HG03103 (cell line): ENCODE results near the gene PTGIR.
A peak's percentile ranks its signal among the peaks of the same experiment; 100 is the strongest.
"Not testable (repeated sequence)": the region's sequence is repeated elsewhere in the genome, so short reads cannot be mapped to it uniquely, and the experiment has no call there.

Experiments used
- ATAC-seq: cut with Tn5 transposase; IDR thresholded peaks from one replicate; pipeline ENCODE4 v1.9.1; 2021; ENCODE audit warnings: low read depth; ENCODE audit not compliant: unreplicated experiment

Gene PTGIR

DNA sequence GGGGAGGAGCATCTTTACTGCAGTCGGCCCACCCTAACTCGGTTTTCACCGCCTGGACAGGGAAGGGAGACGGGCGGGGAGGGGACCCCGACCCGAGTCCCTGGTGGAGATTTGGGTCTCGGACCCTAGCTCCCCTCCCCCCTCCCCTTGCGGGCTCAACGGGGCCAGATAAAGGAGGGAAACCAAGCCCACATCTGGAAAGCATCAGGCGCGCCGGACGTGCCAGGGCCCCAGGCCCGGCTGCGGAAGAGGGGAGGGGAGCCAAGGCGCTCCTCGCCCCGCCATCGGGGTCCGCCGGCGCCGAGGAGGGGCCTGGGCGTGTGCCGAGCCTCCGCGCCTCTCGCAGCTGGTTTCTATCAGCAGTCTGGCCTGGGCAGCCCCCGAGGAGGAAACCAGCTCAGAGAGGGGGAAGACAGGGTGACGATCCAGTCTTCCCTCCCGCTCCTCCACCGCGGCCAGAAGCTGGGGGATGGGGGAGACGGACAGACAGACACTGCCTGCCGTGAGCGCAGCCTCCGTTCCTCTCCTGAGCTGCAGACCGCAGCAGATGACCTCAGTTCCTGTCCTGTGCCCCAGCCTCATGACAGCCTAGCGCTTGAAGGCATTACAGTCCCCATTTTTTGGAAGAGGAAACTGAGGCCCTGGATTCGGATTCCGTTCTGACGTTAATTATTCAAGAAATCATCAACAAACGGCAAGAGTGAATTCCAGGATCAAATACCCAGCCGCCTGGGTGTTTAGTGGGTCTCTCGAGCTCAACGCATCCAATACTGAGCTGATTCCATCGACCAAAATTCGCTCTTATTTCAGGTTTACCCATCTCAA is 14.7 kb upstream of the PTGIR start:
- ATAC-seq: no peak

DNA sequence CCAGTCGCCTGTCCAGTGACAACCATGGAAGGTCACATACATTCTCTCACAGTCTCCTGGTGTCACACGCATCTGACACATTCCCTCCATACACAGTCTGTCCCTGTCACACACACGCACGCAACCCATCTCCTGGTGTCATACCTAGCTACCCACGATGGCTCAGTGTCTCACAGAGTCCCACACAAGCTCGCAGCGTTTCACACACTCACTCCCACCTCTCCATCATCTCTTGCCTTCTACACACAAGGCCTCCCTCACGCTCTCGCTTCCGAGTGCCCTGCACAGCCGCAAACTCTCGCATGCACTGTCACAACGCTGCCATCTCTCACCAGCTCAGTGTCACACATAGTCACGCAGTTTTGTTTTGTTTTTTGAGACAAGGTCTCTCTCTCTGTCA is 12.3 kb upstream of the PTGIR start:
- ATAC-seq: no peak

DNA sequence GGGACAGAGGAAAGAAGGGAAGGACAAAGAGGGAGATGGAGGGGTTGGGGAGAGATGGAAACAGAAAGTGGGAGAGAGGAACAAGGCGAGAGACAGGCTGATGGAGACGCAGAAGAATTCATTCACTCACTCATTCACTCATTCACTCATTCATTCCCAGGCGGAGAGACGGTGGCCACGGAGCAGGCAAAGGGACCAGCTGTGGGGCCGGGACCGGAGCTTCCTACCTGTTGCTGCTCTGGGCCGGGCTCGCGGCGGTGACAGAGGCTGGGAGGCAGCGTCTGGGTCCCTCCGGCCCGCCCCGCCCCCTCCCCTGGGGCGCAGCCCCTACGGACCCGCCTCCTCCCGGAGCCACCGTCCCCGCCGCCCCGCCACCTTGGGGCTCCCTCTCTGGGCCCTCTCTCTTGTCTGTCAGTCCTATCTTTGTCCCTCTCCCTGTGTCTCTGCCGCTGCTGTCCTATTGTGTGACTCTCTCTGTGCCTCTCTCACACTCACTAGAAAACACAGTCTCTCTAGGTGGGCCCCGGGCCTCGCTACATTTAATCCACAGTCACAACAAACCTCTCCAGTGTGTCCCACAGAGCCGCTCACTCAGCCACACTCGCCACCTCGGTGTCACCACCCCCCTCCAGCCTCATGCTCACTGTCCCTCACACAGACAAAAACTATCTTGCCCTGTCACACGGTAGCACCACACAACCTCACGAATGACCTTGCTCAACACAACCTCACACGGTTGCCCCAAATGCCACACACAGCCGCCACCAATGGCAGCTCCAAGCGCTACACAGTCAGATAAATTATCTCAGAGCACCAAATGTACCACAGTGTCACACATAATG is 11.3 kb upstream of the PTGIR start, which contains the start of gene GNG8:
Gene GNG8, minus strand, starts transcription at position 283 of the 842 bp plus-strand sequence. CDS start 1,520 bp downstream, outside the sequence.
- no peak for ATAC-seq

DNA sequence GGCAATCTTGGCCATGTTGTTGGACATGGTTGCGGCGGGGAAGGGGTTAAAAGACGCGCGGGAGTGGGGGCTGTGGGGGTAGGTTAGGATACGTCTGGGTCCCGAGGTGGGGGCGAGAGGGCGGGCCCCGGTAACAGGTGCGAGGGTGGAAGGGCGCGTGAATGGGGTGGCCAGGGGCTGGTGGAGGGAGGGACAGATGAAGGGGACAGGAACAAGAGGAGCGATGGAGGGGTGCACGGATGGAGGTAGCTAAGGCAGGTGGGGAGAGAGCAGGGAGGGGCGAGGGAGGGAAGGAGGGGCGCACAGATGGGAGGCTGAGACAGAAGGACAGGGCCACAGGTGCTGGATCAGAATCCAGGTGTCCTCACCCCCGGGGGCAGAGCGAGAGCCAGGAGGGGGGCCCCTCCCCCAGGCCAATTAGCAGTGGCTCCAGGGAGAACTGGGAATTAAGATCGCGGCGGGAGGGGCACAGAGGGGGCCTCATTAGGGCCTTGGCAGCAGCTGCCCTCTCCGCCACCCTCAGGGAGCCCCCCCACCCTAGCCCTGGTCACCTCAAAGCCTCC is 9.8 kb upstream of the PTGIR start:
- no peak for ATAC-seq

DNA sequence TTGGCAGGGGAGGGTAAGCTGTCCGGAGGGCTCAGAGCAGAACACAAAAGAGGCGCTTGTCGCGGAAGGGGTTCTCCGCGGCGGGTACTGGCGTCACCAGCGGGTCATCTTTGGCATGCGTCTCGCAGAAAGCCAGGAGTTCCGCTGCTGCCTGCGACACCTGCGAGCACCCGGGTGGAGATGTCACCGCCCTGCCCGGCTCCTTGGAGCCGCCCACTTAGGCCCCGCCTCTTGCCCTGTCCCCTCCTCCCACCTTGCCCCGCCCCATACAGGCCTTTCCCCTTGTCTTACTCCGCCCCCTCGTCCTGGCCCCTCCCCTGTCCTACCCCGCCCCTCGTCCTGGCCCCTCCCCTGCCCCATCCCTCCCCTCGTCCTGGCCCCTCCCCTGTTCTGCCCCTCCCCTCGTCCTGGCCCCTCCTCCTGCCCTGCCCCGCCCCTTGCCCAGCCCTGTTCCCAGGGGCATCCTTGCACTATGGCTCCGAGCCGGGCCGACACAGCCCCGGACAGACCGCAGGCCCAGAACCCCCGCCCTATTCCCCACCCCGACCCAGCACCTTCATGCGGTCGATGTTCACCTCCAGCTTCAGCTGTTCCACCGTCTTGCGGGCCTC is 9.3 kb upstream of the PTGIR start:
- ATAC-seq: peak; percentile 56

DNA sequence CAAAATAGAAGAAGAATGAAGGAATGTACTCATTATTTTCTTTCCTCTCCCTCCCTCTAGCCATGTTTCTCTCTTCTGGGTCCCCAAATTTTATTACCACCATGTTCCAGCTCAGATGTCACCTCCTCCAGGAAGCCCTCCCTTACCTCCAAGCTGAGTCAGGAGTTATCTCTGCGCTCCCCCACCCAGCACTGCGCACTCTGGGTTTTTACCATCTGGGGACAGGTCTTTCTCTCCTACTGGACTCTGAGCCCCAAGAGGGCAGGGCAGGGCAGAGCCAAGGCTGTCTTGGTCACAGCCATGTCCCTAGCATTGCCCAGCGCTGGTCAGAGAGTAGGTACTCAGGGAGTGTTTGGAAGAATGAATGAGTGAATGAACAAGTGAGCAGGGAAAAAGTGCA is 8.2 kb upstream of the PTGIR start:
- no peak for ATAC-seq

DNA sequence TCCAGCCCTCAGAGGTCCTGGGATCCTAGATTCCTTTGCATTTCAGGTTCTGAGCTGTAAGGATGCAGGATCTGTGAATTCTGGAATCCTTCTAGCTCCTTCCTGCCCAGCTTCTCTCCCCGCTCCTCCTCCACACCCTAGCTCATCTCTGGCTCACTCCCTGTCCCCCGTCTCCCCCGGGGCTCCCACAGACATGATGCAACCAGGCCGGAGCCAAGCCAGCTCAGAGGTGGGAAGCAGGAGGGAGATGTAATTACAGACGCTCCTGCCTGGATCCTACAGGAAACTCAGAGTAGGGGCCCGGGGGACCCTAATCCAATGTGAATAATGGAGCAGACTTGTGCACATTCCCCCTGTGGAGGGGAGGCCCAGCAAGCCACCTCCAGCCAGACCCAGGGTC is 6.6 kb upstream of the PTGIR start:
- no peak for ATAC-seq

DNA sequence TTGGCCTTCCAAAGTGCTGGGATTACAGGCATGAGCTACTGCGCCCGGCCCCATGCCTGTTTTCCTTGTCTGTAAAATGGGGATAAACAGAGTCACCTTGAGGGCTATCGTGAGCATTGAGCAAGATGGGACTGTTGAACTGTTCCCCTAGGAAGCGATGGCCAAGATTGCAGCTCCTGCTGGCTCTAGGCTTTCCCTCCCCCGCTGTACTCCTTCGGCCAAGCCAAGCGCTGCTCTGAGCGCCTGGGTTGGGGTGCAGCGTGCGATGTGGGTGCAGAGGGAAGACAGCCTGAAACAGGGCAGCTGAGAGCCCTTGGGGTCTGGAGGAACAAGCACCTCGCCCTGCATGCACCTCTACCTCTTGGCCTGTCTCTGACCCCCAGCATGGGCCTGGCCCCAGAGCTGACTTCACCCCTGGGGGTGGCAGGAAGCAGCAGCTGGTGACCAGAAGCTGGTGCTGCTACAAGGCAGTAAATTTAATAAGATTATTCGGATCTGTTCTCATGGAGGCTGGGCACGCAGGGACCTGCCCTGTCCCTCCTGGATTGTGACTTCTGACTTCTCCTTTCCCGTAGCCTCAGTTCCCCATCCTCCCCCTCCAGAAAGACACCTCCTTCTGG is 5.8 kb upstream of the PTGIR start:
- no peak for ATAC-seq

DNA sequence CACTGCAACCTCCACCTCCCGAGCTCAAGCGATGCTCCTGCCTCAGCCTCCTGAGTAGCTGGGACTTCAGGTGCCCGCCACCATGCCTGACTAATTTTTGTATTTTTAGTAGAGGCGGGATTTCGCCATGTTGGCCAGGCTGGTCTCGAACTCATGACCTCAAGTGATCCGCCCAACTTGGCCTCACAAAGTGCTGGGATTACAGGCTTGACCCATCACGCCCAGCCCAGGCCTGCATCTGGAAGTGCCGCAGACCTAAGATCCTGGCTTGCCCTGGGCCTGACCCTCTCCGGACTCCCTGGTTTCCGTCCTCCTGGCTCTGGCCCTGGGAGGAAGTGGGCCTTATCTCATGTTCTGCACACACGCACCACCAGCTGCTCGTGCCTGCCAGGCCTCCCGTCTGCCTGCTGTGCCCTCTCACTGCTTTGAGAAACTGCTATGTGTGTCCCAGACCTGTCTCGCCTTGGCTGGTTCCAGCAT is 4.7 kb upstream of the PTGIR start:
- ATAC-seq: no peak

DNA sequence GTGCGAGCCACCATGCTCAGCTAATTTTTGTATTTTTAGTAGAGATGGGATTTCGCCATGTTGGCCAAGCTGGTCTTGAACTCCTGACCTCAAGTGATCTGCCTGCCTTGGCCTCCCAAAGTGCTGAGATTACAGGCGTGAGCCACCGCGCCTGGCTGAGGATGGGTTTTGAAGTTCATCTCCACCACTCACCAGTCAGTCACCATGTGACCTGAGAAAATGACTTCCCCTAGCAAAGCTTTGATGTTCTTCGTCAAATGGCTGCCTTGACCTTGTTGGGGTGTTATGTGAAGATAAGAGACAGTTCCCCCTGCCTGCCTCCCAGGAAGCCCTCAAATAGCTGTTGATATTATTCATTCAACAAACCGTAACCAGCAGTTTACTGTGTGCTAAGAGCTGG is 4.1 kb upstream of the PTGIR start:
- not testable (repeated sequence) for ATAC-seq

DNA sequence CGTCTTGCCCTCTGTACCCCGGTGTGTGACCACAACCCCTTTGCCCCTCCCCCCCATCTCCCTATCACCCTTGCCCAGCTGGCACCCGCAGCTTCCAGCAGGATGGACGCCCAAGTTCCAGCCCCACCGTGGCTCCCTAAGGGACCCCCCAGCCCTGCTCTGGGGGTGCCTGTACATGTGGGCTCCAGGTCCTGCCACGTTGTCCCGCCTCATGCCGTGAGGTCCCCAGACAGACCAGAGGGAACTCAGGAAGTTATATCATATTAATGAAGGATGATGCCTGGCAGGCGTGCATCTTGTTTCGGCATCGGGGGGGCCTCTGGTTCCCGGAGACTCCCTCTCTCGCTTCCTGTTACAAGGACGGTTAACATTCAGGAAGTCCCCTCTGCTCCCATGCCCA is 1.6 kb upstream of the PTGIR start:
- ATAC-seq: no peak

DNA sequence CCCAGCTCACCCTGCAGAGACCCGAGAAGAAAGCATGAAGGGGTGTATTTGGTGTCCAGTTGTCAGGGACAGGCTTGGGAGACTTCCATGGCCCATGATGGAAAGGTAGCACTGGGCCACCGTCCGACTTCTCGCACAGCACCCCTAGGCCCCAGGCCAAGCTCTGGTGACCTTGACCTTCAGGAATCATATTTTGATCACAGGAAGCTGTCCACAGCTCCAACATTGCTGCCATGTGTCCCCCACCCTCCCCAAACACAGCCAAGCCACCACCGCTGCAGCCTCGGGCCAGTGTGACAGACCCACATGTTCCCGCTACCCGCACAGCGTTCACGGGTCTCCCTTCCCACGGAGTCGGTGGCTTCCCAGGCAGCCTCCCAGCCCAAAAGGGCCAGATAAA is 842 bp upstream of the PTGIR start:
- no peak for ATAC-seq

DNA sequence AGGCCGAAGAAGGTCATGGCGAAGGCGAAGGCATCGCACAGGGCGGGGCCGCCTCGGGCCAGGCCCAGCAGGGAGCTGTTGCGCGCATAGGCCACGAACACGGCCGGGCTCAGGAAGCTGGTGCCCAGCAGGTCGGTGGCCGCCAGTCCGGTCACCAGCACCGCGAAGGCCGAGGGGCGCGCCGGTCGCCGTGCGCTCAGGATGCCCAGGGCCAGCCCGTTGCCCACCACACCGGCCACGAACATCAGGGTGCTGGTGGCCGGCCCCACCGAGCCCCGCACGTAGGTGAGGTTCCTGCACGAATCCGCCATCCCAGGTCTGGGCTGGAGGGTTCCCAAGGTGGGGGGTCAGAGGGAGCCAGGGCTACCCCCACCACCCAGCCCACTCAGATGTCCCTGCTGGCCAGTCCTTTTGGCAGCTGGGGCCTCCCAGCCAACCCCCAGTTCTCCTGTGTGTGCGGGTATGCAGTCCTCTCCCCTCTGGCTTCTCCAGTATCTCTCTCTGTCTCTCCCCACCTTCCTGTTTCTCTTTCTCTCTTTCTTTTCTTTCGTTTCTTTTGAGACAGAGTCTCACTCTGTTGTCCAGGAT is 880 bp downstream of the PTGIR start:
- no peak for ATAC-seq

DNA sequence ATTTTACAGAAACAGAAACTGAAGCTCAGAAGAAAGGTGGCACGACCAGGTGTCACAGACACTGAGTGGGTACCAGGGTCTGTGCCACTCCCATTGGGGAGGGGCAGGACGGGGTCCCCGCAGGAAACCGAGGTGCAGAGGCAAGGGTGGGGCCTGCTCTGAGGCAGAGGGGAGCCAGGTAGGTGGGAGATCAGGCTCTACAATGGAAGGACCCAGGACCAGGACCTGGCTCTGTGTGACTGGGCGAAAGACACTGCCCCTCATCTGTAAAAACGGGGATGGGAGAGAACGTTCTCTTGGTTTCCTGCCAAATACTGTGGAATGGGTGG is 2.8 kb downstream of the PTGIR start:
- no peak for ATAC-seq

DNA sequence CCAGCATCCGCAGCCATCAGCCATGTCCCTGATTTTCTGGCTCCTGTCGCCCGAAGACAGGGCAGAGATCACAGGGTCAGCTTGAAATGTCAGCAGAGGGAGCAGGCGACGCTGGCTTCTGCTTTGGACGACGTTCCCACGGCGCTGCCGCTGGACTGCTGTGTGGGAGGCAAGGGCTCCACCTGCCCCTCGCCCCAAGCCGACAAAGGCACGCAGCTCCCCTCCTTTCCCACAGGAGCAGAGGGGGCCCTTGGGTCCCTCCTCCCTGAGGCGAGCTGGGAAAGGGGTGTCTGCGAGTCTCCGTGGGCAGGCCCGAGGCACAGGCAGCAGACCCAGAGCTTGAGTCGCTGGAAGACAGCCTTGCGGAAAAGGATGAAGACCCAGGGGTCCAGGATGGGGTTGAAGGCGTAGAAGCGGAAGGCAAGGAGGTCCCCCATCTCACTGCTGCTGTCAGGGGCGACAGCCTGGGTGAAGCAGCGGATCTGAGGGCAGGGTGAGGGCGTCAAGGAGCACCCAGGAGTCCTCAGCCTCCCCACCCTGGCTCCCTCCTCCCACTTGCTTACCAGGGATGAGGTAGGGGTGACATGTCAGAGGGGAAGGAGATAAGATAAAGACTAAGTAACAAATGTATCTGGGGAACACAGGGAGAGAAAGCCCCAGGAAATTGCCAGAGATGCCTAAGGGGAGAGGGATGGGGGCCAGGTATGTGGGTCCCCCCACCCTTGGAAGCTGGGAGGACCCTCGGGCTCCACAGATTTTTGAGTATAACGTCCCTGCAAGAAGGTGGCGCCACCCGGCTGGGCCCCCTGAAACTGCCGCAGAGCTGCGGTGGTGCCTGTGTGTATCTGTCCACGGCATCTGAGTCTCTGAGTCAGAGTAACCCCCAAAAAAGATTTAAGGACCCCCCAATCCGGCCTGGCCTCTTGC is 3.4 kb downstream of the PTGIR start:
- no peak for ATAC-seq

DNA sequence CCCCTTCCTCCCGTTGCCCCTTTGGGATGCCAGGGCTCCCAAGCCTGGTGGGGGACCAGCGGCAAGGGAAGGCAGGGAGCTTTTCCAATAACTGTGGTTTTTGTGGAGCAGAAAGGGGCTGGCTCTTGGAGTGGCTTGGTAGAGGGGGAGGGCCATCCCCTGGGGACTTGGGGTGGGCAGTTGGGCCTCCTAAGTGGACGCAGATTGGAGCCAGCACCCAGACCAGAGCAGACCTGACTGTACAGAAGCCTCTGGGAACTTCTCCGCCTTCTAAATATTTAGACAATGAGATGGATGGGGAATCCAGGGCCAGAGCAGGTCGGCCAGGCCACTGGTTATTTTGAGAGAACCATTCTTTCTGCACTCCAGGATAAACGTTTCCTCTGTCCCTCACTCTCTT is 4.2 kb downstream of the PTGIR start:
- no peak for ATAC-seq

DNA sequence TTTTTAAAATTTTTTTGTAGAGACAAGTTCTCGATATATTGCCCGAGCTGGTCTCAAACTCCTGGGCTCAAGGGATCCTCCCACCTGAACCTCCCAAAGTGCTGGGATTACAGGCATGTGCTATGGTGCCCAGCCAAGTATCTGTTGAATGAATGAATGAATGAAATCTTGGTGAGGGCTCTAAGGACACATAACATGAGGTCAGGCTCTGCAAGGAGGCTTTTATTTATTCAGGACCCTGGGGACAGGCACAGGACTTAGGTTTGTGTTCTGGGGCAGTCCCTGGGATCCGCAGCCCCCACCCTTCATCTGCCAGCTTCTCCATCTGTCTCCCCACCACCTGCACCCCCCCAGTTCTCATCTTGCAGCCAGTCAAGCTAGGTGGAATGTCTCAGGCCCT is 4.6 kb downstream of the PTGIR start:
- no peak for ATAC-seq

DNA sequence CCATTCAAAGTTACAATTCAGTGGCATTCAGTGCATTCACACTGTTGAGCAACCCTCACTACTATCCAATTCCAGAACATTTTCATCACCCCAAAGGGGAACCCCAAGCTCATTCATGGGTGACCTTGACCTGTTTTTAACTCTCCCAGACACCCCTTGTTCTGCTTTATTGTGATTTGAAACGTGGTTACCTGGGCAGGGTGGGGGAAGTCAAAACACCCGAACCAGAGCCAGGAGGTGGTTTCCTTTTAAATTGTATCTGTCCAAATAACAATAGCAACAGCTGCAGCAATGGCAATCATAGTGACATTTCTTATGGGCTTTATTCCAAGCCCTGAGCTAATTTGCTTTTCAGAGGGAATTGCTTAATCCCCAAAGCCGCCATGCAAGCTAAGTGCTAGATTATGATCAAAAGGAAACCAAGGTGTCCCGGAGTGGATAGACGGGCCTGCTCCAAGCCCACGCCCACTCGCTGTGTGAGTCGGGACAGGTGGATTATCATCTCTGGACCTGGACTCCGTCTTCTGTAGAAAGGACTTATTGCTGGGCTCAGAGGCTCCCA is 6.1 kb downstream of the PTGIR start:
- no peak for ATAC-seq

DNA sequence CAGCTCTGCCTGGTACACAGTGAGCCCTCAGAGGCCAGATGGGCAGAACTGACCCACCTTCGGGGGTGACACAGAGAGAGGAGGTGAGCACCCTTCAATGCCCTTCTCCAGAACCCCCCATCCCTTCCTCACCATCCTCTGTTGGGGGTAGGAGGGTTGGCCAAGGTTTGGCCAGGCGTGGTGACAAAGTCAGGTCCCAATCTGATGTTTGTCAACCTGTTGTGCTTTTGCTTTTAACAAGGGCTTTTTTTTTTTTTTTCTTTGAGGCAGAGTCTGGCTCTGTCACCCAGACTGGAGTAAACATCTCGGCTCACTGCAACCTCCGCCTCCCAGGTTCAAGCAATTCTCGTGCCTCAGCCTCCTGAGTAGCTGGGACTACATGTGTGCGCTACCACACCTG is 7.3 kb downstream of the PTGIR start:
- no peak for ATAC-seq
